ENCODE measurements around the gene CLTA.

CLTA gene

GRCh38 chr9:36187414-36187813 is 3.3 kb upstream of the CLTA start:
- no peaks in the 10 kb centered on the region for H3K9me3 ChIP-seq (ENCODE audit: control insufficient read depth, insufficient read depth, low read depth, low read length)
- no peaks in the 10 kb centered on the region for H3K36me3 ChIP-seq (ENCODE audit: control insufficient read depth in 2 of 2, insufficient read depth in 1 of 2, low read length in 2 of 2)
- TF ChIP-seq ZNF473 (tag by site-specific recombination; IDR thresholded peaks at IDR 0.05) (no peak), ZNF837 (tag by site-specific recombination; IDR thresholded peaks at IDR 0.05) (no peak), BCL11A (tag by site-specific recombination; IDR thresholded peaks at IDR 0.05; ENCODE audit: low read depth) (no peak), ZNF155 (tag by site-specific recombination; IDR thresholded peaks at IDR 0.05) (no peak), ZNF175 (tag by site-specific recombination; IDR thresholded peaks at IDR 0.05) (no peak), ZNF433 (tag by site-specific recombination; IDR thresholded peaks at IDR 0.05; ENCODE audit: low read depth) (no peak), ZNF335 (tag by site-specific recombination; conservative IDR thresholded peaks at IDR 0.05) (0 out of 2 replicates have a peak, but pooled peaks have one; percentile 1), GFI1B (tag by site-specific recombination; IDR thresholded peaks at IDR 0.05) (no peak)
- ChIA-PET CTCF (interaction anchor here (1.0 to 1.1 kb wide), 3 partner anchors 18 to 84 kb away, joined by 3 read pairs; no protein-coding TSS in a partner anchor), POLR2A (no interaction called here)
- no peak overlapping the region for H3K4me3 ChIP-seq (ENCODE audit: low read depth, low read length)
- no peak overlapping the region for H3K27ac ChIP-seq (ENCODE audit: extremely low read depth, low read depth, low read length)
- H3K4me1 ChIP-seq (ENCODE audit: control insufficient read depth, insufficient read depth, low read length) = no peaks in the 10 kb centered on the region

GRCh38 chr9:36188212-36188611 is 2.5 kb upstream of the CLTA start:
- POLR2A ChIA-PET = interaction anchor here (1.4 kb wide), 1 partner anchor 21 kb away, joined by 3 read pairs; no protein-coding TSS in a partner anchor
- no peak overlapping the region for H3K27ac ChIP-seq (ENCODE audit: extremely low read depth, low read depth, low read length)
- peaks cover 0 to 5% of the 10 kb centered on the region in 2 experiments; a peak in 1 of 3 replicates for H3K36me3 ChIP-seq (ENCODE audit: control insufficient read depth in 2 of 2, insufficient read depth in 1 of 2, low read length in 2 of 2)
- no peaks in the 10 kb centered on the region for H3K9me3 ChIP-seq (ENCODE audit: control insufficient read depth, insufficient read depth, low read depth, low read length)
- no peak overlapping the region for H3K4me3 ChIP-seq (ENCODE audit: low read depth, low read length)
- CTCF ChIA-PET = interaction anchor here (1.0 to 3.1 kb wide), 5 partner anchors 47 to 219 kb away, joined by 3 to 17 read pairs (median 7); no protein-coding TSS in a partner anchor
- 0 out of 2 replicates have a peak, but pooled peaks cover 3% of the 10 kb centered on the region for H3K4me1 ChIP-seq (ENCODE audit: control insufficient read depth, insufficient read depth, low read length)
- TF ChIP-seq ZNF175 (tag by site-specific recombination; IDR thresholded peaks at IDR 0.05) (no peak), ZNF621 (tag by site-specific recombination; IDR thresholded peaks at IDR 0.05) (no peak), ZNF18 (tag by site-specific recombination; IDR thresholded peaks at IDR 0.05) (no peak), KLF16 (tag by site-specific recombination; IDR thresholded peaks at IDR 0.05) (no peak), ZBTB8A (tag by site-specific recombination; IDR thresholded peaks at IDR 0.05) (no peak), ZNF280D (tag by site-specific recombination; IDR thresholded peaks at IDR 0.05) (no peak), OSR2 (tag by site-specific recombination; IDR thresholded peaks at IDR 0.05) (no peak)

GRCh38 chr9:36189976-36190375 is 745 bp upstream of the CLTA start:
- Histone ChIP-seq H3K27ac (ENCODE audit: extremely low read depth, low read depth, low read length) (no peak overlapping the region), H3K9me3 (ENCODE audit: control insufficient read depth, insufficient read depth, low read depth, low read length) (no peaks in the 10 kb centered on the region), H3K4me1 (ENCODE audit: control insufficient read depth, insufficient read depth, low read length) (0 out of 2 replicates have a peak, but pooled peaks cover 6% of the 10 kb centered on the region), H3K4me3 (ENCODE audit: low read depth, low read length) (peak overlapping the region; percentile 93), H3K36me3 (ENCODE audit: control insufficient read depth in 2 of 2, insufficient read depth in 1 of 2, low read length in 2 of 2) (peaks cover 0 to 16% of the 10 kb centered on the region in 2 experiments; a peak in 1 of 3 replicates)
- ChIA-PET POLR2A (interaction anchor here (0.6 to 2.6 kb wide), 52 partner anchors 8 to 427 kb away, joined by 3 to 30 read pairs (median 4); partner anchors contain the start of genes CCIN, GLIPR2, GNE and HINT2), CTCF (interaction anchor here (0.6 to 3.6 kb wide), 30 partner anchors 8 to 752 kb away, joined by 3 to 28 read pairs (median 4); partner anchors contain the start of gene OR2S2)
- no peak for TF ChIP-seq KLF10 (tag by site-specific recombination; IDR thresholded peaks at IDR 0.05)
- TF ChIP-seq TRIM28 (IDR thresholded peaks at IDR 0.05; ENCODE audit: borderline replicate concordance, low read length) = no peak
- TF ChIP-seq ZNF558 (tag by site-specific recombination; IDR thresholded peaks at IDR 0.05) = no peak
- no peak for TF ChIP-seq ZNF600 (tag by site-specific recombination; IDR thresholded peaks at IDR 0.05)
- no peak for TF ChIP-seq ZNF157 (tag by site-specific recombination; IDR thresholded peaks at IDR 0.05)
- TF ChIP-seq WT1 (tag by site-specific recombination; IDR thresholded peaks at IDR 0.05) = no peak
- no peak for TF ChIP-seq ZBTB10 (tag by site-specific recombination; IDR thresholded peaks at IDR 0.05)
- TF ChIP-seq AEBP2 (tag by site-specific recombination; IDR thresholded peaks at IDR 0.05; ENCODE audit: borderline replicate concordance) = no peak
- no peak for TF ChIP-seq ZNF585B (tag by site-specific recombination; IDR thresholded peaks at IDR 0.05)
- TF ChIP-seq ZNF132 (tag by site-specific recombination; IDR thresholded peaks at IDR 0.05; ENCODE audit: borderline replicate concordance) = no peak
